Mucosa of descending colon (tissue), 3 donors: ENCODE measurements around the gene ZC3H11A. TPM values are rescaled to one million over a fixed set of nuclear protein-coding genes. Genes with fewer than 3 reads are reported as not detected.

ENCODE experiments used
- ATAC-seq: fragments of 200-7000 bp; cut with Tn5 transposase; one replicate; pipeline ENCODE4 v1.9.1; 2020; ENCODE audit warnings: mild to moderate bottlenecking, moderate library complexity
- DNase-seq, 3 donors: peaks; one replicate each; pipeline ENCODE4 v3.0.0-alpha.2; 2020
- H3K36me3 ChIP-seq: fragments of 200-600 bp; one replicate; pipeline ENCODE4 v1.8.0; 2021; ENCODE audit warnings: low read depth, mild to moderate bottlenecking
- H3K4me1 ChIP-seq: fragments of 200-600 bp; one replicate; pipeline ENCODE4 v1.8.0; 2021; ENCODE audit warnings: low read depth, mild to moderate bottlenecking
- H3K4me3 ChIP-seq: fragments of 200-600 bp; one replicate; pipeline ENCODE4 v1.8.0; 2021; ENCODE audit warnings: mild to moderate bottlenecking
- H3K9me3 ChIP-seq: fragments of 200-600 bp; one replicate; pipeline ENCODE4 v1.8.0; 2021; ENCODE audit warnings: mild to moderate bottlenecking
- CTCF ChIP-seq: fragments of 200-600 bp; IDR thresholded peaks from one replicate; pipeline ENCODE4 v1.8.0; 2022; ENCODE audit warnings: antibody characterized with exemption, mild to moderate bottlenecking
- intact Hi-C, 2 donors: fragments of 100-400 bp; cut with DNase I in 1 of 2; cut with micrococcal nuclease in 1 of 2; formaldehyde crosslinking; loops; one replicate each; pipeline versions ENCODE4 v1.11.0 to v1.11.1; 2022; cut with DNase I, micrococcal nuclease
- total RNA-seq, 3 donors: library from RNA; stranded (reverse); fragmentation: NEBNext Ultra II Directional in 2 of 3; extraction: Animal tissue kit (Norgen Biotek cat#: 25700) in 2 of 3; gene quantifications; one replicate each; pipeline versions ENCODE4 v1.2.1 to v1.2.4, GENCODE V29; 2021 to 2023
- donor health status: DM: no; HTN: no; CAD: no; lungs with moderate emphysema.
- donor health status: DM: no; HTN: no; CAD: no.
- donor health status: DM: no; HTN: yes; CAD: no.

The ZC3H11A gene
- total RNA-seq, 3 donors from 2014 or later: 60.6 to 91.9 (median 61.4) TPM

- intact Hi-C loops: no loop called here
- H3K36me3 ChIP-seq: no peaks in the 10 kb centered on the region
- no peak overlapping the region for H3K4me3 ChIP-seq
- TF ChIP-seq CTCF: no peak
- DNase-seq (peak in 1 of 3 donors; percentile 24), ATAC-seq (no peak)
- peaks cover 22% of the 10 kb centered on the region for H3K4me1 ChIP-seq
- H3K9me3 ChIP-seq: no peaks in the 10 kb centered on the region
These were observed 2.7 kb downstream of the ZC3H11A start for GRCh38 chr1:203797948-203798655.

- Histone ChIP-seq H3K4me1 (peaks cover 22% of the 10 kb centered on the region), H3K4me3 (no peak overlapping the region), H3K36me3 (no peaks in the 10 kb centered on the region), H3K9me3 (no peaks in the 10 kb centered on the region)
- ATAC-seq (no peak), DNase-seq (no peak)
- intact Hi-C loops: no loop called here
- no peak for TF ChIP-seq CTCF
These were observed 3.7 kb downstream of the ZC3H11A start for GRCh38 chr1:203799157-203799556.

GRCh38 chr1:203799971-203800370 is 4.5 kb downstream of the ZC3H11A start:
- no peak for DNase-seq
- no peak for TF ChIP-seq CTCF
- ATAC-seq: no peak
- no peaks in the 10 kb centered on the region for H3K9me3 ChIP-seq
- peaks cover 19% of the 10 kb centered on the region for H3K4me1 ChIP-seq
- no peak overlapping the region for H3K4me3 ChIP-seq
- no peaks in the 10 kb centered on the region for H3K36me3 ChIP-seq
- intact Hi-C loops: no loop called here

GRCh38 chr1:203805689-203806088 is 10.3 kb downstream of the ZC3H11A start:
- intact Hi-C loops: no loop called here
- no peak for TF ChIP-seq CTCF
- Histone ChIP-seq H3K36me3 (no peaks in the 10 kb centered on the region), H3K4me1 (no peaks in the 10 kb centered on the region), H3K4me3 (no peak overlapping the region), H3K9me3 (no peaks in the 10 kb centered on the region)
- ATAC-seq (no peak), DNase-seq (no peak)

GRCh38 chr1:203807196-203807595 is 11.8 kb downstream of the ZC3H11A start:
- H3K4me1 ChIP-seq: no peaks in the 10 kb centered on the region
- ATAC-seq: peak; percentile 26
- TF ChIP-seq CTCF: no peak
- intact Hi-C loops: no loop called here
- H3K36me3 ChIP-seq: no peaks in the 10 kb centered on the region
- H3K4me3 ChIP-seq: no peak overlapping the region
- no peaks in the 10 kb centered on the region for H3K9me3 ChIP-seq
- no peak for DNase-seq
